Measurements from ENCODE around the gene ABHD1. TPM values are rescaled to one million over a fixed set of nuclear protein-coding genes. Genes with fewer than 3 reads are reported as not detected.

ABHD1 gene
- total and polyA plus RNA-seq, 2 donors: 0.35 TPM; not detected in 1

GRCh38 chr2:27130396-27130795, 6.8 kb downstream of the ABHD1 start:
- no peak overlapping the region for H3K27ac ChIP-seq (ENCODE audit: low read depth)
- H3K4me1 ChIP-seq (ENCODE audit: insufficient read depth): no peaks in the 10 kb centered on the region
- DNase-seq (ENCODE audit: extremely low spot score): no peak
- peaks cover 5% of the 10 kb centered on the region for H3K36me3 ChIP-seq (ENCODE audit: insufficient read depth)
- WGBS: 89% methylated on average over 10 of the region's 10 CpGs
- no peak overlapping the region for H3K4me3 ChIP-seq (ENCODE audit: low read depth, low read length)

GRCh38 chr2:27131429-27131828, 7.8 kb downstream of the ABHD1 start:
- no peak for DNase-seq (ENCODE audit: extremely low spot score)
- Histone ChIP-seq H3K4me3 (ENCODE audit: low read depth, low read length) (no peak overlapping the region), H3K27ac (ENCODE audit: low read depth) (no peak overlapping the region), H3K4me1 (ENCODE audit: insufficient read depth) (no peaks in the 10 kb centered on the region), H3K36me3 (ENCODE audit: insufficient read depth) (peaks cover 5% of the 10 kb centered on the region)
- 89% methylated on average over 11 of the region's 11 CpGs for WGBS

DNA sequence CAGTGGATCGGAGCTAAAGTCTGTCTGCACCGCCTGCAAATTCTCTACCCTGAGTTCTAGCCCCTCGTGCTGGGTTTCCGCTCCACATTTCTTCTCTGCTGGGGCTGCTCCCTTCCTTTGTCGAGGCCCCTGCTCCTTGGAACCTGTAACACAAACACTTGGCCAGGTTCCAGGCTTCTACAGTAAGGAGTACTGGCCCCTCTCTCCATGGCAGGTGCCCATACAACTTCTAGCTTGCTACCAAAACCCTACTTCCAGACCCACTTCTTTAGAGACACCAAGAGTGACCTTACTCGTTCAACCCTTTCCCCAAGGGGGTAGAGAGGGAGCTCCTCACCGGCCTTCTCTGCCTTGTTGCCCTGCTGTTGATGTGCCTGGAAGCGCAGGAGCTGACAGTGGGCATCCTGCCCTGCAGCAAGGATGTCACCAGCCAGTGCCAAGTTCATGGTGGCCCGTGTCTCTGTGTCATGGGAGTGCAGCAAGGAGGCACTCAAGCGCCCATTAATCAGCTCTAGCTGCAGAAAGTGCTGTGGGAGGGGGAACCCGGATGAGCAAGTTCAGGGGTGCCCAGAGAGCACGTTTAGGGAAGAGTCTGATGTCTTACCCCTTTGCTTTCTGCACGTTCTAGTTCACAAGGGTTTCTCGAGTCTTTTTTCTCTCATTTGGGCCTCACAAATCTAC, 9.7 kb downstream of the ABHD1 start:
- Histone ChIP-seq H3K36me3 (ENCODE audit: insufficient read depth) (peaks cover 5% of the 10 kb centered on the region), H3K4me1 (ENCODE audit: insufficient read depth) (no peaks in the 10 kb centered on the region), H3K4me3 (ENCODE audit: low read depth, low read length) (peak overlapping the region; percentile 92), H3K27ac (ENCODE audit: low read depth) (no peak overlapping the region)
- no peak for DNase-seq (ENCODE audit: extremely low spot score)
- WGBS: 40% methylated on average over 14 of the region's 14 CpGs

DNA sequence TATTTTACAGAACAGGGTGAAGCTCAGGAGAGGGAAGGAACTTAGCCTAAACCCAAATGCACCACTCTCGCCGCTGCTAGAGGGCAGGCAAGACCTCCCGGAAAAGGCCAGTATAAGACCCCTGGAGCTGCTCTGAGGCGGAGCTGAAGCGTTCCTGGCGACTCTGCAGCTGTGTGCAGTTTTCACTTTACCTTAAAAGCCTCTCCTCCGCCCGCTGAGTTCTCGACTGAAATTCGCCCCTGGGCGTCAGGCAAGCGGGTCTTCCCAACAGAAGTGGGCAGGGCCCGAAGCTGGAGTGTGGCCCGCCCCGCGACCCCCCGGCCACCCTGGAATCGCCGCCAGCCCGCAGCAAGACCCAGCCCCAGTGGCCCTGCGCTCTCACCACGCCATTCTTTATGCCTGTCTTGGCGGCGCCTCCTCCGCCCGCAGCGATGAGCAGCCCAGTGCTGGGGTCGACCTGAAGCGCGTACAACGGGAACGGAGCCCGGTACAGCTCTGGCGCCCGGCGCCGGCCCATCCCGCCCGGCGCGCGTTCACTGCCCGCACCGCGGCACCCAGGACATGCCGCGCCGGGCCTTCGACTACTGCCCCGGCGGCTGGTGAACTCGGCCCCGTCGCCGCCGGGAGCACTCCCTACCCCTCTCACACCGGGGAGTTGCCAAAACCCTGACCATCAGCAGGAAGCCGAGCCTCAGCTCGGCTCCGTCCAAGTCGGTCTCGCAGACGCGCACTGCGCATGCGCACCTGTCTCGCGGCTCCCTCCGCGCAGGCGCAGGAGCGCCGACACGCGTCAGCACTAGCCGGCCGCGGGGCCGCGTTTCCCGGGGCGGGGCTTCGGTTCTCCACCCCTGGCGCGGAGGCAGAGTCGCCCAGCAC, 10.5 kb downstream of the ABHD1 start, which contains the start of gene PREB:
PREB (minus strand) TSS at position 732 of the 876 bp plus-strand sequence; CDS start at position 517, 215 bp downstream.
- peak within 1 kb of the TSS; percentile 92 for H3K4me3 ChIP-seq (ENCODE audit: low read depth, low read length)
- H3K27ac ChIP-seq (ENCODE audit: low read depth): peak within 1 kb of the TSS; percentile 49
- H3K4me1 ChIP-seq (ENCODE audit: insufficient read depth): no peaks in the 10 kb centered on the region
- H3K36me3 ChIP-seq (ENCODE audit: insufficient read depth): peaks cover 5% of the 10 kb centered on the region
- DNase-seq (ENCODE audit: extremely low spot score): peak; percentile 88
- under 1% methylated on average over 86 of the region's 86 CpGs for WGBS

GRCh38 chr2:27134781-27135477, 11.3 kb downstream of the ABHD1 start:
- H3K27ac ChIP-seq (ENCODE audit: low read depth): no peak overlapping the region
- no peaks in the 10 kb centered on the region for H3K4me1 ChIP-seq (ENCODE audit: insufficient read depth)
- WGBS: 53% methylated on average over 33 of the region's 33 CpGs
- DNase-seq (ENCODE audit: extremely low spot score): no peak
- peaks cover 5% of the 10 kb centered on the region for H3K36me3 ChIP-seq (ENCODE audit: insufficient read depth)
- H3K4me3 ChIP-seq (ENCODE audit: low read depth, low read length): no peak overlapping the region

DNA sequence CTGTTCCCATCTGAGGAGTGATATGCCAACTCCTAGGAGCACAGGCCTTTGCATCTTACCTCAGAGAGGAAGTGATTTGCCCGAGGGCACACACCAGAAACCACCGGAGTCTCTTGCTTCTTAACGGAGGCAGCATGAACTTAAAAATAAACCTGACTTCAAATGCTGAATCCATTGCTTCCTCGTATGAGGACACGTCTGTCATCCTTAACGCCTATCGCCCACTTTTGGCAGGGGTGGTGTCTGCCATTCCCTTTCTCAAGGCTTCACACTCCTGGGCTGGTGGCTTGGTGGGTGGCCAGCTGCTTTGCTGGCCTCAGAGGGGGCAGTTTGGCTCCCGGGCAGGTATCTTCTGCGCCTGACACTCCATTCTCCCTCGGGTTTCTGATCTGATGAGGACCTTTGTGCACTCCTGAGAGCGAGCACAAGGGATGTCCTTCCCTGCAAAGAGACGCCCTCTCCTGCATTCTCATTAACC, 11.9 kb downstream of the ABHD1 start:
- Histone ChIP-seq H3K4me3 (ENCODE audit: low read depth, low read length) (no peak overlapping the region), H3K4me1 (ENCODE audit: insufficient read depth) (no peaks in the 10 kb centered on the region), H3K27ac (ENCODE audit: low read depth) (no peak overlapping the region), H3K36me3 (ENCODE audit: insufficient read depth) (peaks cover 3% of the 10 kb centered on the region)
- WGBS: 85% methylated on average over 12 of the region's 12 CpGs
- no peak for DNase-seq (ENCODE audit: extremely low spot score)

- H3K27ac ChIP-seq (ENCODE audit: low read depth): no peak overlapping the region
- H3K36me3 ChIP-seq (ENCODE audit: insufficient read depth): no peaks in the 10 kb centered on the region
- H3K4me3 ChIP-seq (ENCODE audit: low read depth, low read length): no peak overlapping the region
- DNase-seq (ENCODE audit: extremely low spot score): no peak
- WGBS: 94% methylated on average over 7 of the region's 7 CpGs
- H3K4me1 ChIP-seq (ENCODE audit: insufficient read depth): no peaks in the 10 kb centered on the region
Observed at GRCh38 chr2:27136751-27137150, 13.1 kb downstream of the ABHD1 start.

GRCh38 chr2:27137322-27137935, 13.8 kb downstream of the ABHD1 start:
- no peak overlapping the region for H3K4me3 ChIP-seq (ENCODE audit: low read depth, low read length)
- no peaks in the 10 kb centered on the region for H3K4me1 ChIP-seq (ENCODE audit: insufficient read depth)
- no peaks in the 10 kb centered on the region for H3K36me3 ChIP-seq (ENCODE audit: insufficient read depth)
- DNase-seq (ENCODE audit: extremely low spot score): no peak
- no peak overlapping the region for H3K27ac ChIP-seq (ENCODE audit: low read depth)
- WGBS: 91% methylated on average over 21 of the region's 21 CpGs

GRCh38 chr2:27138111-27138510, 14.5 kb downstream of the ABHD1 start:
- H3K27ac ChIP-seq (ENCODE audit: low read depth): no peak overlapping the region
- H3K36me3 ChIP-seq (ENCODE audit: insufficient read depth): no peaks in the 10 kb centered on the region
- no peaks in the 10 kb centered on the region for H3K4me1 ChIP-seq (ENCODE audit: insufficient read depth)
- H3K4me3 ChIP-seq (ENCODE audit: low read depth, low read length): no peak overlapping the region
- 82% methylated on average over 7 of the region's 7 CpGs for WGBS
- DNase-seq (ENCODE audit: extremely low spot score): no peak

DNA sequence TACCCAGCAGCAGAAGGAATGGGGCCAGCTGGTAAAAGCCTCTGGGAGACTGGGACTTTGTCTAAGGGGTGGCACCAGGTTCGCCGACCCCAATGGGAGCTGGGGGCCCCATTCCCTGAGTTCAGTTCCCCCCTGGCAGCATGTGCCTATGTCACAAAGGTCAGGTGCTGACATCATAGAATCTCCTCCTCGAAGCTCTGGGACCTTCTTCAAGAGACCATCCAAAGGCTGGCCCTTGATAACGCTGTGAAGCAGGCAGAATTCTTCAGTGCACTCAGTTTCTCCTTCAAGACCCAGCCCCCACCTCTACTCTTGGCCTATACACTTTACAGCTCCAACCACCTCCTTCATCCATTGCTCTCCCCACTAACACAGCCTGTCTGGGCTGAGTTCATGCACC, 15.7 kb downstream of the ABHD1 start, which contains the start of gene PRR30:
PRR30 (minus strand) TSS at position 101 of the 400 bp plus-strand sequence. CDS start 1,081 bp downstream, outside the sequence.
- 84% methylated on average over 4 of the region's 4 CpGs for WGBS
- DNase-seq (ENCODE audit: extremely low spot score): no peak
- Histone ChIP-seq H3K4me3 (ENCODE audit: low read depth, low read length) (no peak within 1 kb of the TSS), H3K36me3 (ENCODE audit: insufficient read depth) (no peaks in the 10 kb centered on the region), H3K4me1 (ENCODE audit: insufficient read depth) (no peaks in the 10 kb centered on the region), H3K27ac (ENCODE audit: low read depth) (no peak within 1 kb of the TSS)

DNA sequence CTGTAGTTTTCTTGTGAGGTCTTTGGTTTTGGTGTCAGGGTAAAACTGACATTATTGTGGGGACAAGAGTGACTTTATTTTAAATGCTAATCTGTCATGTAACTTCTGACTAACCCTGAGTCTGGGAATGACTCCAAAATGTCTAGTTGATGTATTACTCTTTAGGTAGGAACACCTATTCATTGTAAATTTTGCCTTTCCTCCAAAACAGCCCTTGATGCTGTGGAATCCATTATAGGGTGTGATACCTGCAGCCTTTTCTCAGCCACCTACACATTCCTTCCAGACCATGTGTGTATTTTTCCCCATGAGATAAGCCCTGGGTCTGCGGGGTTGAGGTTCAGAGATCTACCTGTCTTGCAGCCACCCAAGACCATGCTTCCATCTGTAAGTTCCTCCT, 19.7 kb downstream of the ABHD1 start:
- Histone ChIP-seq H3K4me3 (ENCODE audit: low read depth, low read length) (no peak overlapping the region), H3K36me3 (ENCODE audit: insufficient read depth) (no peaks in the 10 kb centered on the region), H3K27ac (ENCODE audit: low read depth) (no peak overlapping the region), H3K4me1 (ENCODE audit: insufficient read depth) (no peaks in the 10 kb centered on the region)
- no peak for DNase-seq (ENCODE audit: extremely low spot score)
- WGBS: 89% methylated on average over 1 of the region's 1 CpG

DNA sequence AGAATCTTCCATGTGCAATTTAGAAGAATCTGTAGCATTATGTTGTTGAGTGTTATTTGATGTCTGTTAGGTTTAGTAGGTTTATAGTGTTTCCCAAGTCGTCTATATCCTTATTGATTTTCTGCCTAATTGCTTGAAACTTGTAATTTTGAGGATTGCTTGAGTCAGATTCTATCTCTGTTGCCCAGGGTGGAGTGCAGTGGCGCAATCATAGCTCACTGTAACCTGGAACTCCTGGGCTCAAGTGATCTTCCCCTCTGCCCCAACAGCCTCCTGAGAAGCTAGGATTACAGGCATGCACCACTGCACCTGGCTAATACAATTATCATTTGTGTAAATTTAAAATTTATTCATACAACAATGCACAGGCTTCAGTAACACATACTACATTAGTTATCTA, 22.1 kb downstream of the ABHD1 start:
- Histone ChIP-seq H3K27ac (ENCODE audit: low read depth) (no peak overlapping the region), H3K4me1 (ENCODE audit: insufficient read depth) (no peaks in the 10 kb centered on the region), H3K36me3 (ENCODE audit: insufficient read depth) (no peaks in the 10 kb centered on the region), H3K4me3 (ENCODE audit: low read depth, low read length) (no peak overlapping the region)
- DNase-seq (ENCODE audit: extremely low spot score): no peak
- 70% methylated on average over 2 of the region's 2 CpGs for WGBS

GRCh38 chr2:27147935-27148334, 24.3 kb downstream of the ABHD1 start:
- Histone ChIP-seq H3K4me1 (ENCODE audit: insufficient read depth) (no peaks in the 10 kb centered on the region), H3K4me3 (ENCODE audit: low read depth, low read length) (no peak overlapping the region), H3K36me3 (ENCODE audit: insufficient read depth) (no peaks in the 10 kb centered on the region), H3K27ac (ENCODE audit: low read depth) (no peak overlapping the region)
- WGBS: 95% methylated on average over 8 of the region's 8 CpGs
- DNase-seq (ENCODE audit: extremely low spot score): no peak
